AG09309 (cell line): ENCODE measurements around the gene BUB1.
"Not testable (repeated sequence)": the region's sequence is repeated elsewhere in the genome, so short reads cannot be mapped to it uniquely, and the experiment has no call there.

ENCODE experiments used
- DNase-seq: peaks from one replicate; pipeline ENCODE4 v3.0.0-alpha.2; 2010; ENCODE audit warnings: low read depth
- H3K4me3 ChIP-seq: 2 replicates; pipeline ENCODE4 v1.5.1; 2011; ENCODE audit warnings: mild to moderate bottlenecking, low read depth, low read length, moderate library complexity; ENCODE audit not compliant: control insufficient read depth
- TF ChIP-seq, protein P1 (sequence below): IDR thresholded peaks from 2 replicates; pipeline ENCODE4 v1.5.1; 2011; ENCODE audit warnings: mild to moderate bottlenecking, low read depth, low read length, inconsistent platforms; ENCODE audit not compliant: insufficient read depth, control insufficient read depth; ENCODE audit errors: missing control alignments

Gene BUB1

DNA sequence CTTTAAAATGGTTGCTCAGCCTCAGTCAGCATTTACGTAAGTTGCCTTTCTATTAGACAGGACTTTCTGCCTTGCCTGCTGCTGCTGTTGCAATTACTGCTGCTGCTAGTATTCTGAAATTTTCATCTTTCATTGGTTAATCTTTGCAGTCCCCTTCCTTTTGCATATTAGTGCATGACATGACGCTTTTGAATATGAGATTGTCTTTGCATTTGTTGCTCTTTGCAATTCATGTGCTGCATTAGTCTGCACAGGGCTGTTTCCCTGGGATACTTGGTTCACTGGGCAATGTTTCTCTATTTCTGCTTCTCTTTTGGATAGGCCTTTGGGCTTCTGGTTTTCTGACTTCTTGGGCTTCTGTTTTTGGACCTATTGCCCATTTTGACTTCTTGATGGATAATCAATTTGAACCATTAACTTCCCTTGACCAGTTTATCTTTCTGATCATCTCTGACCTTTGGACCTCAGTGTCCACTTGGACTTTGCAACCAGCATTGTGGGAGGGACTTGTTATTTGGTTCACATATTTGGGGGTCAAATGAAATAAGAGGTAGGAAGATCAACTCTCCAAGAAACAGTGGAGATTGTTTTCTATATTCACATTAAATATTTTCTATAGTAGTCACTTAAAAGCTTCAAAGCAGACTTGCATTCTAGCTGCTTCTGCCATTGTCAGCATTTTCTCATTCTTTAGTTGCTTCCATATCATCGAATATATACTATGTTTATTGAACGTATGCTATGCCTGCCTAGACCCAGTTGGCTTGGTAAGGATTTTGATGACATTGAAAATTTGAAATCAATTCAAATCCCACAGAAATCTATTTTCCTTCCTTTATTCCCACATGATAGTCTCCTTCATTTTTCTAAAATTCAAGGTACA lies 12.5 kb upstream of the BUB1 start:
- H3K4me3 ChIP-seq = no peak overlapping the region
- DNase-seq = no peak
- TF ChIP-seq, protein P1, sequence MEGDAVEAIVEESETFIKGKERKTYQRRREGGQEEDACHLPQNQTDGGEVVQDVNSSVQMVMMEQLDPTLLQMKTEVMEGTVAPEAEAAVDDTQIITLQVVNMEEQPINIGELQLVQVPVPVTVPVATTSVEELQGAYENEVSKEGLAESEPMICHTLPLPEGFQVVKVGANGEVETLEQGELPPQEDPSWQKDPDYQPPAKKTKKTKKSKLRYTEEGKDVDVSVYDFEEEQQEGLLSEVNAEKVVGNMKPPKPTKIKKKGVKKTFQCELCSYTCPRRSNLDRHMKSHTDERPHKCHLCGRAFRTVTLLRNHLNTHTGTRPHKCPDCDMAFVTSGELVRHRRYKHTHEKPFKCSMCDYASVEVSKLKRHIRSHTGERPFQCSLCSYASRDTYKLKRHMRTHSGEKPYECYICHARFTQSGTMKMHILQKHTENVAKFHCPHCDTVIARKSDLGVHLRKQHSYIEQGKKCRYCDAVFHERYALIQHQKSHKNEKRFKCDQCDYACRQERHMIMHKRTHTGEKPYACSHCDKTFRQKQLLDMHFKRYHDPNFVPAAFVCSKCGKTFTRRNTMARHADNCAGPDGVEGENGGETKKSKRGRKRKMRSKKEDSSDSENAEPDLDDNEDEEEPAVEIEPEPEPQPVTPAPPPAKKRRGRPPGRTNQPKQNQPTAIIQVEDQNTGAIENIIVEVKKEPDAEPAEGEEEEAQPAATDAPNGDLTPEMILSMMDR = no peak

DNA sequence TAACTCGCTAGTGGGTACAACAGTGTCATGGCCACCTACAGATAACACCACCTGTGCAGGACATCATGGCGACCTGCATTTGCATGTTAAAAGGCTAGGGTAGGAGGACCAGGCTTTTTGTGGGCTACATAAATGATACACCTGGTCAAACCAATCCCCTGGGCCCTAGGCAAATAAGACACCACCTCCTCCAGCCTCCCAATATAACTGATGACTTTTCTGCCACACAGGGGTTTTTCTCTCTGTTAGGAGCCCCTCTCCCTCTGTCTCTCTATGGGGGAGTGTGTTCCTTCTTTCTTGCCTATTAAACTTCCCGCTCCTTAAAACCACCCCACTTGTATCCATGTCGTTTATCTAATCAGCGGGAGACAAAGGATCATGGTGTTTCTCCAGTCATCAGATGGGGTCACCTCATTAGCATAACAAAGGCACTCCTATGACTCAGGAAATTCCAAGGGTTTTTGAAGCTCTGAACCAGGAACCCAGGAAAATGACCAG lies 10.8 kb upstream of the BUB1 start:
- H3K4me3 ChIP-seq = no peak overlapping the region

DNA sequence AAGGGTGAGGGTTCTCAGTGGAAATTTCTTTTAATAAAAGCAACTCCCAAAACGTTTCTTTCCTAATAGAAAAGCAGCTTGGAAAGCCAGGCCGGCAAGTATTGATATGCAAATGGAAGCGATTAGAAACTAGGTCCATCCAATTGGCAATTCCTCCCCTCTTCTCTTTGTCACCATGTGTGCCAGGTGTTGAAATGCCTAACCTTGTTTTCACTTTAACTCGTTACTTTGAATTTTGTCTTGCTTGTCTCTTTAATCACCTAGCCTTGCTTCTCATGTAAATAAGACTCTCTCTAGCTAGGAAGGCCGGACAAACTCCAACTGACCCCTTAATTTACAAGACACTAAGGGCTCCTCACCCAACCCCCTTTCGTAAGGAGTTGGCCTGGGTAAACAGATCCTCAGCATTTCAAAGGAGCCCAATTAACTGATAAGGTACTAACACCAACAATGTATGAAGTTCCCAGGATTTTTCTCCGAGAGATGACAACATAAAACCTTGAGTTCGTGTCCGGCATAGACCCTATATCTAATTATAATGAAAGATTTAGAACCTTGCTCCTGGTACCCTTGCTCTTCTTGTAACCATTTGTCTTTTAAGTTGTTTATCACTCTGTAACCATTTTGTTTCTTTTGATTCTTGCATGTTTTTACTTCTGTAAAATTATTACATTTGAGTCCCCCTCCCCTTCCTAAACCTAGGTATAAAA lies 10.1 kb upstream of the BUB1 start:
- H3K4me3 ChIP-seq, DNase-seq: not testable (repeated sequence)

More for the DNA sequence above, 10.8 kb upstream of the BUB1 start:
- TF ChIP-seq, protein P1 = no peak
- DNase-seq = no peak

DNA sequence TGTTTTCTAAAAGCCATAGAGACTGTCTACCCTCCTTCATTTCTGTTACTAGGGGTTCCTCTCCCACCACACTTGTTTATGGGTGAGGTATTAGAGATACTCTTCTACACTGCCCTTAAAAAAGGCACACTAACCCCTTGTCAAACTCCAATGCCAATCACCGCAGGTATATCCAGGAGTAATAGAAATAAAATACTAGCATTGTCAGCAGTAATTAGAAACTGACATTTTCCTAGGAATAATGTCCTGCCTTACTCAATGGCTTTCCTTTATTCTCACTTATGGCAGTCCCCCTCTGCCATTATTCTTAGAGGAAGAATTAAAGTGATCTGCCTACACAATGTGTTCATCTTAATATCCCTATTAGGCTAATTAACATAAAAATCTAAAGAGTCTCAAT lies 5.0 kb upstream of the BUB1 start:
- no peak overlapping the region for H3K4me3 ChIP-seq
- TF ChIP-seq, protein P1 = no peak
- DNase-seq = no peak

DNA sequence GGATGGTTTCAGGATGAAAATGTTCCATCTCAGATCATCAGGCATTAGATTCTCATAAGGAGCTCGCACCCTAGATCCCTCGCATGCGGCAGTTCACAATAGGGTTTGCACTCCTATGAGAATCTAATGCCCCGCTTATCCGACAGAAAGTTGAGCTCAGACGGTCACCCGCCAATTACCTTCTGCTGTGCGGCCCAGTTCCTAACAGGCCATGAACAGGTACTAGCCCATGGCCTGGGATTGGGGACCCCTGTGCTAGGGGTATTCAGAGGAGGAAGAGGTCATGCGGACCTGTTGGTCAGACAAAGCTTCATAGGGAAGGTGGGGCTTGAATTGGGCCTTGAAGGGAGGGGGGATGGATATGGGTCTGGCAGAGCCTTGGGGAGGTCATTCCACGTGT lies 4.4 kb upstream of the BUB1 start:
- DNase-seq = no peak

DNA sequence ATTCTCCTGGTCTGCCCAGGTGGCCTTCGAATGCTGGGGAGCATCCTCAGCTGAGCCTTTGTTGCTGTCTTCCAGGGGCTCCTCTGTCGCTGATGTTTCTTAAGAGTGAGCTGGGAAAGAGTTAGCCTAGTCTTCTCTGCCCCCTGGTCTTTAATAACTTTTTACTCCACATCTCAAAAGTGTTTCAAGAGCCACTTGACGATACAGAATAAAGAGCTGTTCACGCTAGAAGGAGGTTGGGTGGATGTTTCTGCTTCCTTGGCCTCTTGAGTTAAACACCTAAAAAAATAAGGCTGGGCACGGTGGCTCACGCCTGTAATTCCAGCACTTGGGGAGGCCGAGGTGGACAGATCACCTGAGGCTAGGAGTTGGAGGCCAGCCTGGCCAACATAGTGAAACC lies 2.8 kb upstream of the BUB1 start:
- DNase-seq = no peak
- TF ChIP-seq, protein P1 = no peak
- H3K4me3 ChIP-seq = no peak overlapping the region

More for the DNA sequence above, 4.4 kb upstream of the BUB1 start:
- TF ChIP-seq, protein P1 = no peak
- no peak overlapping the region for H3K4me3 ChIP-seq

DNA sequence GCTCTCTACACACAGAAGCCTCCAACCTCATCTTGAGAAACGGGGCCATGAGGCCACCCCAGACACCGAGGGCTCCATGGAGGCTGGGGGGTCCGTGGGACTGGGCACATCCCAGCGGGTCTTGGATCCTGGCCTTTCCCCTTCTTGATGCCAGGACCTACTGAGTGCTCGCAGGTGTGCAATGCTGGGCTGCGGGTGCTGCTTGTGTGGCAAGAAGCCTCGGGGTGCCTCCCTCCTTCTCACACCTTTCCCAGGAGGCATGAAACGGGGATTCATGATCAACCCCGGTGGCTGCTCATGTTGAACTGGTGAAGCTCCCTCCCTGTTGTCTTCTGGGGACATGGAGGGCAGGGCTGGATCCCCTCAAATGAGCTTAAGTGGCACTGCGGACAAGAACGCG lies 2.0 kb upstream of the BUB1 start:
- DNase-seq = no peak
- TF ChIP-seq, protein P1 = no peak
- H3K4me3 ChIP-seq = no peak overlapping the region
